ENCODE data around the gene HPRT1.
A peak's percentile ranks its signal among the peaks of the same experiment; 100 is the strongest.
"Not testable (repeated sequence)": the region's sequence is repeated elsewhere in the genome, so short reads cannot be mapped to it uniquely, and the experiment has no call there.

HPRT1 gene, protein sequence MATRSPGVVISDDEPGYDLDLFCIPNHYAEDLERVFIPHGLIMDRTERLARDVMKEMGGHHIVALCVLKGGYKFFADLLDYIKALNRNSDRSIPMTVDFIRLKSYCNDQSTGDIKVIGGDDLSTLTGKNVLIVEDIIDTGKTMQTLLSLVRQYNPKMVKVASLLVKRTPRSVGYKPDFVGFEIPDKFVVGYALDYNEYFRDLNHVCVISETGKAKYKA

GRCh38 chrX:134460005-134460861, at the start of gene HPRT1:
Gene HPRT1 (plus strand): TSS chrX:134460165. CDS start chrX:134460312, 147 bp downstream.
- DNase-seq, result peak; percentile 87

DNA sequence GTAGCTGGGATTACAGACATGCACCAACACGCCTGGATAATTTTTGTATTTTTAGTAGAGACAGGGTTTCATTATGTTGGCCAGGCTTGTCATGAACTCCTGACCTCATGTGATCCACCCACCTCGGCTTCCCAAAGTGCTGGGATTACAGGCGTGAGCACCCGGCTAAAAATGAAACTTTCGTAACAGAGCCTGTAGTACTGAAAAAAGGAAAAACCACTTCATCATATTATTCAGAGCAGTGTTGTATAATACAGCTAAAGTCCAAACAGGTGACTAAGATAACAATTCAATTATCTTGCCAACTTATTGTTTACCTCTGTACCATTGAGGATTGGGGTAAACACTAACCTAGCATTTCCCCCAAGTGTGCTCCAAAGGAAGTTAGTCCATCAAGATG, 43.9 kb upstream of the HPRT1 start:
- no peak for DNase-seq

GRCh38 chrX:134418317-134419113, 41.5 kb upstream of the HPRT1 start:
- no peak for DNase-seq

DNA sequence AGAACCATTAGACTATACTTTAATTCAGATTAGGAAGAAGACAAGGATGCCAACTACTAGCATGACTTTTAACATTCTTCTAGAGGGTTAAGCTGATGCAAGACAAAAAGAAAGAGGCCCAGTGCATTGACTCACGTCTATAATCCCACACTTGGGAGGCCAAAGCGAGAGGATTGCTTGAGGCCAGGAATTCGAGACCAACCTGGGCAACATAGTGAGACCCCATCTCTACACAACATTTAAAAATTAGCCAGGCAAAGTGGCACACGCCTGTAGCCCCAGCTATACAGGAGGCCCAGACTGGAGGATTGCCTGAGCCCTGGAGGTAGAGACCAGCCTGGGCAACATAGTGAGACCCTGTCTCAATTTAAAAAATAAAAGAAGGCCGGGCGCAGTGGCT, 40.2 kb upstream of the HPRT1 start:
- DNase-seq, result no peak

DNA sequence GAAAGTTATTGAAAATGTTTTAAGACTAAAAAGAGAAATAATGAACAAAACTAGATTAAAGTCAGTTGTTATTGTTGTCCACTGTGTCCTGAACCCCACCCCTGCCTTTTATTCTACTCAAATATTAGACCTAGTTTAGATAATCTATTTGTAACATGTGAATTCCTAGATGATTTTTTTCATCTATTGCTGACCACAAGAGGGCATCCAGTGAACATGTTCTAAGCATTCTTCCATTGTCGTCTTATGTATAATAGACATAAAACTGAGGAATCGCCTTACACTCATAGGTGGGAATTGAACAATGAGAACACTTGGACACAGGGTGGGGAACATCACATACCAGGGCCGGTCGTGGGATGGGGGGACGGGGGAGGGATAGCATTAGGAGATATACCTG, 36.4 kb upstream of the HPRT1 start:
- no peak for DNase-seq

GRCh38 chrX:134426281-134426680, 33.7 kb upstream of the HPRT1 start:
- DNase-seq, result no peak

GRCh38 chrX:134431894-134432293, 28.1 kb upstream of the HPRT1 start:
- no peak for DNase-seq

GRCh38 chrX:134435894-134436293, 24.1 kb upstream of the HPRT1 start:
- DNase-seq, result no peak

GRCh38 chrX:134443020-134443419, 16.9 kb upstream of the HPRT1 start:
- no peak for DNase-seq

- DNase-seq, result no peak
Observed at GRCh38 chrX:134443461-134443860, 16.5 kb upstream of the HPRT1 start.

- no peak for DNase-seq
Observed at GRCh38 chrX:134444681-134445080, 15.3 kb upstream of the HPRT1 start.

GRCh38 chrX:134452596-134452995, 7.4 kb upstream of the HPRT1 start:
- no peak for DNase-seq

DNA sequence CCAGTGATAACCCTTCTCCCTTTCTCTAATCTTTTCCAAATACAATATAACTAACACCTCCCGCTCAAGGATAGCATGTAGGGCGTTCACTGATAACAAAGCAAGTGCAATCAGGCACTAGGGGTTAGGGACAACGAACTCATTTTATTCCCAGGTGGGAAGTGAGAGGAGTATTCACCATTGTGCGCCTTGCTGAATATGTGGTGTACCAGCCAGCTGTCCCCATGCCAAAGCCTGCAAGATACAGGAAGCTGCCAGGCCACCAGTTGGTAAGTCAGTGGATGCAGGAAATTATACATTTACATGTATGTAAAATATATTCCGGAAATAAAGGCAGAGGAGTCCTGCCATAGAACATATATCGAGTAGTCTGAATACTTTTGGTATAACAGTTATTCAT, 6.3 kb upstream of the HPRT1 start:
- no peak for DNase-seq

DNA sequence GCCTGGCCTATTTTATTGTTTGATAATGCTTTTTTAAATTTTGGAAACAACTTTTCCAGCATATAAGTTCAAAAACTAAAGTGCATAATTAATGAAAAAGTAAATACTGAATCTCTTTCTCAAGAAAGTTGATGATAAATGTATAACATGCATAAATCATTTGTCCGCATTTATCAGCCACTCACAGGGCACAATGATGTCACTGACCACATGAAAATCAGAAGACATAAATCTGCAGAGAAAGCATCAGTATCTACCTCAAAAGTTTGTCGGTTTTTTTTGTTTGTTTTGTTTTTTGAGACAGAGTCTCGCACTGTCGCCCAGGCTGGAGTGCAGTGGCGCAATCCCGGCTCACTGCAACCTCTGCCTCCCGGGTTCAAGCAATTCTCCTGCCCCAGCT, 5.5 kb upstream of the HPRT1 start:
- DNase-seq, result no peak

DNA sequence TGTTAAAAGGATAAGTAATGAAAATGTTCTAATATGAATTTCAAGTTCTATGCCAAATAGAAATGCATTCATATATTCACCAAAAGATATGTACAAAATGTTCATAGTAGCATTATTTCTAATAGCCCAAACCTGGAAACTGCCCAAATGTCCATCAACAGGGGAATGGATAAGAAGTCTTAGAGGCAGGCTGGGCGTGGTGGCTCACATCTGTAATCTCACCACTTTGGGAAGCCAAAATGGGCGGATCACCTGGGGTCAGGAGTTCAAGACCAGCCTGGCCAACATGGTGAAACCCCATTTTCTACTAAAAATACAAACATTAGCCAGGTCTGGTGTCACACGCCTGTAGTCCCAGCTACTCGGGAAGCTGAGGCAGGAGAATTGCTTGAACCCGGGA, 2.3 kb upstream of the HPRT1 start:
- no peak for DNase-seq

DNA sequence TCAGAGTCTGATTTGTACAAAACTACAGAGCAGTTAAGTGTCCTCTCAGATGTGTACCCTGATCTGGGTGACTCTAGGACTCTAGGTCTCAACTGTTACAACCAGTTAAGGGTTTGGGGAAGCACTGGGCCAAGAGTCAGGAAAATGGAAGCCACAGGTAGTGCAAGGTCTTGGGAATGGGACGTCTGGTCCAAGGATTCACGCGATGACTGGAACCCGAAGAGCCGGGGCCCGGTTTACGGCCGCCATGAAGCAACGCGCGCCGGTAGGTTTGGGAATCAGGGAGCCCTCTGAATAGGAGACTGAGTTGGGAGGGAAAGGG, 321 bp upstream of the HPRT1 start:
- no peak for DNase-seq

- no peak for DNase-seq
Observed at GRCh38 chrX:134460862-134461220, 876 bp downstream of the HPRT1 start.

DNA sequence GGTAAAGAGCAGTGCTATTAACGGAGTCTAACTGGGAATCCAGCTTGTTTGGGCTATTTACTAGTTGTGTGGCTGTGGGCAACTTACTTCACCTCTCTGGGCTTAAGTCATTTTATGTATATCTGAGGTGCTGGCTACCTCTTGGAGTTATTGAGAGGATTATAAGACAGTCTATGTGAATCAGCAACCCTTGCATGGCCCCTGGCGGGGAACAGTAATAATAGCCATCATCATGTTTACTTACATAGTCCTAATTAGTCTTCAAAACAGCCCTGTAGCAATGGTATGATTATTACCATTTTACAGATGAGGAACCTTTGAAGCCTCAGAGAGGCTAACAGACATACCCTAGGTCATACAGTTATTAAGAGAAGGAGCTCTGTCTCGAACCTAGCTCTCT, 1.5 kb downstream of the HPRT1 start:
- no peak for DNase-seq

- no peak for DNase-seq
Observed at GRCh38 chrX:134462927-134463326, 3.0 kb downstream of the HPRT1 start.

DNA sequence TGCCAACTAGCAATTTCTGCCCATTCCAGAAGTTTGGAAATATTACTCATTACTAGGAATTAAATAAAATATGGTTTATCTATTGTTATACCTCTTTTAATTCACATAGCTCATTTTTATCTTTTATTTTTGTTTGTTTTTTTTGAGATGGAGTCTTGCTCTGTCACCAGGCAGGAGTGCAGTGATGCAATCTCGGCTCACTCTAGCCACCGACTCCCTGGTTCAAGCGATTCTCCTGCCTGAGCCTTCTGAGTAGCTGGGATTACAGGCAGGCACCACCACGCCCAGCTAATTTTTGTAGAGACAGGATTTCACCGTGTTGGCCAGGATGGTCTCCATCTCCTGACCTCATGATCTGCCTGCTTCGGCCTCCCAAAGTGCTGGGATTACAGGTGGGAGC, 4.5 kb downstream of the HPRT1 start:
- DNase-seq, result not testable (repeated sequence)

- DNase-seq, result no peak
Observed at GRCh38 chrX:134469486-134469885, 9.5 kb downstream of the HPRT1 start.

- no peak for DNase-seq
Observed at GRCh38 chrX:134470013-134470412, 10.0 kb downstream of the HPRT1 start.

DNA sequence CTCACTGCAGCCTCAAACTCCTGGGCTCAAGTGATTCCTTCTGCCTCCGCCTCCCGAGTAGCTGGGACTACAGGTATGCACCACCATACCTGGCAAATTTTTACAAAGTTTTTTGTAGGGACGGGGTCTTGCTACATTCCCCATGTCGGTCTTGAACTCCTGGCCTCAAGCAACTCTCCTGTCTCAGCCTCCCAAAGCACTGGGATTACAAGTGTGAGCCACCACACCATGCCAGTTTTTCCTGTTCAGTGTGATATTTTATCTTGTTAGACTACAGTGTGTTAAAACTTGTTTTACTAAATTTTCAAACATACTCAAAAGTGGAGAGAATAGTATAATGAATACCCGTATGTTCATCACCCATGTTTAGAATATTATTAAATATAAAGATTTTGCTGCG, 12.1 kb downstream of the HPRT1 start:
- no peak for DNase-seq

GRCh38 chrX:134476284-134476683, 16.3 kb downstream of the HPRT1 start:
- no peak for DNase-seq
